Body of pancreas (tissue), 4 donors: ENCODE data around the gene SLC6A3. TPM values are rescaled to one million over a fixed set of nuclear protein-coding genes. Genes with fewer than 3 reads are reported as not detected.
"Not testable (repeated sequence)": the region's sequence is repeated elsewhere in the genome, so short reads cannot be mapped to it uniquely, and the experiment has no call there.

Experiments used
- ATAC-seq: fragments of 150-250 bp; one replicate; pipeline ENCODE4 v1.9.1; 2016
- DNase-seq, 4 donors: peaks; one replicate each; pipeline ENCODE4 v3.0.0-alpha.2; 2019
- H3K27ac ChIP-seq, 4 donors: fragments of 200-600 bp; sonication (generic); 1 replicate in 3 of 4; 2 replicates in 1 of 4; pipeline versions ENCODE4 v1.5.1 to v1.6.1; 2016 to 2019; ENCODE audit warnings: mild to moderate bottlenecking in 1 of 4, mixed read lengths in 1 of 4, moderate library complexity in 1 of 4
- H3K27me3 ChIP-seq, 2 donors: fragments of 200-600 bp; sonication (generic); one replicate each; pipeline ENCODE4 v1.6.0; 2016; ENCODE audit warnings: mild to moderate bottlenecking in 1 of 2
- H3K36me3 ChIP-seq, 2 donors: fragments of 200-600 bp; sonication (generic); replicated peaks in 1 of 2; 2 replicates each; pipeline ENCODE4 v1.5.1; 2016; ENCODE audit warnings: low read depth in 2 of 2; ENCODE audit not compliant: insufficient read depth in 1 of 2
- H3K4me1 ChIP-seq: fragments of 200-600 bp; sonication (generic); one replicate; pipeline ENCODE4 v1.6.0; 2016
- H3K4me3 ChIP-seq, 2 donors: fragments of 200-600 bp; sonication (generic); 1 replicate in 1 of 2; 2 replicates in 1 of 2; pipeline ENCODE4 v1.5.1; 2016 to 2019
- H3K9me3 ChIP-seq, 3 donors: fragments of 200-600 bp; sonication (generic); 1 replicate in 2 of 3; 2 replicates in 1 of 3; pipeline ENCODE4 v1.5.1; 2016
- POLR2A ChIP-seq, 3 donors: fragments of 450-650 bp; IDR thresholded peaks; one replicate each; pipeline ENCODE4 v1.6.1; 2016; ENCODE audit warnings: antibody characterized with exemption in 3 of 3, mild to moderate bottlenecking in 2 of 3
- WGBS, 2 donors: methylation state at CpG; one replicate each; pipeline ENCODE4 v1.1.5; 2017; 5-methylcytosine and 5-hydroxymethylcytosine counted together
- intact Hi-C: fragments of 100-400 bp; cut with DNase I; formaldehyde crosslinking; loops from one replicate; pipeline ENCODE4 v1.15.1; 2023
- total RNA-seq, 2 donors: library from RNA; depleted of rRNA; stranded (reverse); fragments of >200 nt; gene quantifications; one replicate each; pipeline ENCODE4 v1.1.0, GENCODE V29; 2016
- TF ChIP-seq, protein P1 (sequence below), 7 experiments: fragments of 450-650 bp in 4 of 7; fragments of 200-600 bp in 3 of 7; sonication (generic) in 3 of 7; IDR thresholded peaks; one replicate each; pipeline ENCODE4 v1.5.1; 2016 to 2019; ENCODE audit warnings: antibody characterized with exemption in 7 of 7

Gene SLC6A3
- total RNA-seq, 2 donors from 2014 or later, result not detected

DNA sequence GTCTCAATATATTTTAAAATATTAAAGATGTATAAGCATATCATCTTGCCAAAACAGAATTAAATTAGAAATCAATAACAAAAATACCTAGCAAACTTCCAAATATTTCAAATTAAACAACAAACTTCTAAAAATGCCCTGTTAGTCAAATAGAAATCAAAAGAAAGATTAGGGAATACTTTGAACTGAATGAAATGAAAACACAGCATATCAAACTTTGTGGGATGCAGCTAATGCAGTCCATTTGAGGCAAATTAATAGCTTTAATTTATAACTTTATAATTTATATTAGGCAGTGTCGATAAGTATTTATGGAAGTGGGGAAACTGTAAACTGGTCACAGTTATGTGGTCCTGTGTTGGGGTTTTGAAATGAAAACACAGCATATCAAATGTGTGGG is 17.1 kb downstream of the SLC6A3 start:
- H3K4me1 ChIP-seq, result no peaks in the 10 kb centered on the region

DNA sequence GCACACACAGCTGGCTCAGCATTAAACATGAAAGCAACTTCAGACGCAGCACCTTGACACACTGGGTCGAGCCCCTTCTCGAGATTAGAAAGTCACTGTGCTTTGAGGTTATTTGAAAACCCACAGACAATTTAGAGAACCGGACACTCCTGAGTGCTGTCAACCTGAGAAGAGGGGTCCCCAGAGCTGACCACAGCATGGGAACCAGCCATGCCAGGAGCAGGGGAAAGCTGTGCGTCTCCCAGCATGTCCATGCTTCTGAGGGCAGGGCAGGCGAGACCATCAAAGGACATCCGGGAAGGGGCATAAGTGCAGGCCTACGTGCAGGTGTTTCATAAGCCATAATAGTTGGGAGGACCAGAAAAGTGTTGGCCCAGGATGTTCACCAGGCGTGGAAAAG is 20.5 kb downstream of the SLC6A3 start:
- DNase-seq (no peak), ATAC-seq (no peak)
- H3K27ac ChIP-seq, result no peak overlapping the region
- H3K4me3 ChIP-seq, result no peak overlapping the region
- no peaks in the 10 kb centered on the region for H3K36me3 ChIP-seq
- no peak for TF ChIP-seq POLR2A (IDR thresholded peaks at IDR 0.05)
- peaks cover 0 to 15% (median 0%) of the 10 kb centered on the region in 3 donors for H3K9me3 ChIP-seq
- intact Hi-C loops, result no loop called here
- H3K27me3 ChIP-seq, result no peaks in the 10 kb centered on the region
- WGBS, 2 donors, result 71 to 73% methylated on average over 9 of the region's 9 CpGs
- no peaks in the 10 kb centered on the region for H3K4me1 ChIP-seq

More for the DNA sequence above, 17.1 kb downstream of the SLC6A3 start:
- Histone ChIP-seq H3K9me3 (peaks cover 0 to 15% (median 0%) of the 10 kb centered on the region in 3 donors), H3K36me3 (no peaks in the 10 kb centered on the region), H3K27ac (no peak overlapping the region), H3K27me3 (no peaks in the 10 kb centered on the region), H3K4me3 (no peak overlapping the region)
- TF ChIP-seq, protein P1, sequence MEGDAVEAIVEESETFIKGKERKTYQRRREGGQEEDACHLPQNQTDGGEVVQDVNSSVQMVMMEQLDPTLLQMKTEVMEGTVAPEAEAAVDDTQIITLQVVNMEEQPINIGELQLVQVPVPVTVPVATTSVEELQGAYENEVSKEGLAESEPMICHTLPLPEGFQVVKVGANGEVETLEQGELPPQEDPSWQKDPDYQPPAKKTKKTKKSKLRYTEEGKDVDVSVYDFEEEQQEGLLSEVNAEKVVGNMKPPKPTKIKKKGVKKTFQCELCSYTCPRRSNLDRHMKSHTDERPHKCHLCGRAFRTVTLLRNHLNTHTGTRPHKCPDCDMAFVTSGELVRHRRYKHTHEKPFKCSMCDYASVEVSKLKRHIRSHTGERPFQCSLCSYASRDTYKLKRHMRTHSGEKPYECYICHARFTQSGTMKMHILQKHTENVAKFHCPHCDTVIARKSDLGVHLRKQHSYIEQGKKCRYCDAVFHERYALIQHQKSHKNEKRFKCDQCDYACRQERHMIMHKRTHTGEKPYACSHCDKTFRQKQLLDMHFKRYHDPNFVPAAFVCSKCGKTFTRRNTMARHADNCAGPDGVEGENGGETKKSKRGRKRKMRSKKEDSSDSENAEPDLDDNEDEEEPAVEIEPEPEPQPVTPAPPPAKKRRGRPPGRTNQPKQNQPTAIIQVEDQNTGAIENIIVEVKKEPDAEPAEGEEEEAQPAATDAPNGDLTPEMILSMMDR (IDR thresholded peaks at IDR 0.05), result no peak
- TF ChIP-seq POLR2A (IDR thresholded peaks at IDR 0.05), result no peak
- ATAC-seq (no peak), DNase-seq (no peak)
- WGBS, 2 donors, result 53 to 74% methylated on average over 1 of the region's 1 CpG
- intact Hi-C loops, result no loop called here

DNA sequence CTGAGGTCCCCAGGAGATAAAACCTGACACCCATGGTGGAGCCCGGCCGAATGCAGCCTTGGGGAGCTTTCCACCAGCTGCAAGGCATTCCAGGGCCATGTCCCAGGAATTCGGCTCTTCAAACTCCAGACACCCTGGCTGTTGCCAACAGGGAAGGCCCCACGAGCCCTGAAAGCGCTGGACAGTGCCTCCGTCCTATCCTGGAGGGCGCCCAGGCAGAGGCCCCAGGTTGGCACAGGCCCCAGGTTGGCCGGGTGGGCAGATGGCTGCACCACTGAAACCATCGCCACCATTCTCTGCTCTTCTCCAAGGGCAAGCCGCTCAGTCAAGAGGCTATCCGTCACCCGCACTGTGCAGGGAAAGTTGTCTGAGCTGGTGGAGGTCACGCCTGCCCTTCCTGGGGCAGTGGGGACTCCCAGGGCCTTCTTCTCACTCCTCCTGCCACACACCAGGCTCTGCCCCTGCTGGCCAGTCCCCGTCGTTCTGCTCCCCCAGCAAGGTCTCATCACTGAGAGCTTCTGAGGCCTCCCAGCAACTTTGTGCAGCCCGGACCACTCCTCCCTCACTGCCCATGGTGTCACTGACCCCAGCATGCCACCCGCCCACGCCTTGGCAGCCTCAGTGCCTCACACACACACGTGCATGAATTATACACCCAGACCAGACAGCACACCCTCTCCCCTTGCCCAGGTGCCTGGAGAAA is 21.2 kb downstream of the SLC6A3 start:
- no peak for DNase-seq

DNA sequence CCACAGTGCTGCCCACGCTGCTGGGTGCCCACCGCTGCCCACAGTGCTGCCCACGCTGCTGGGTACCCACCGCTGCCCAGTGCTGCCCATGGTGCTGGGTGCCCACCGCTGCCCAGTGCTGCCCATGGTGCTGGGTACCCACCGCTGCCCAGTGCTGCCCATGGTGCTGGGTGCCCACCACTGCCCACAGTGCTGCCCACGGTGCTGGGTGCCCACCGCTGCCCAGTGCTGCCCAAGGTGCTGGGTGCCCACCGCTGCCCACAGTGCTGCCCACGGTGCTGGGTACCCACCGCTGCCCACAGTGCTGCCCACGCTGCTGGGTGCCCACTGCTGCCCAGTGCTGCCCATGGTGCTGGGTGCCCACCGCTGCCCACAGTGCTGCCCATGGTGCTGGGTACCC is 22.7 kb downstream of the SLC6A3 start:
- intact Hi-C loops, H3K27me3 ChIP-seq, H3K36me3 ChIP-seq, H3K4me1 ChIP-seq, H3K9me3 ChIP-seq, ATAC-seq, H3K4me3 ChIP-seq, DNase-seq, H3K27ac ChIP-seq: not testable (repeated sequence)
- 76% methylated on average over 6 of the region's 13 CpGs; no CpG with 5 or more reads in 1 of the 2 donors for WGBS, 2 donors

More for the DNA sequence above, 21.2 kb downstream of the SLC6A3 start:
- TF ChIP-seq, protein P1 (IDR thresholded peaks at IDR 0.05), result no peak
- no peak for TF ChIP-seq POLR2A (IDR thresholded peaks at IDR 0.05)
- peaks cover 0 to 13% (median 0%) of the 10 kb centered on the region in 3 donors for H3K9me3 ChIP-seq
- WGBS, 2 donors, result 30 to 48% methylated on average over 2 to 19 of the region's 19 CpGs
- no peak overlapping the region for H3K4me3 ChIP-seq
- no peak for ATAC-seq
- no peaks in the 10 kb centered on the region for H3K4me1 ChIP-seq
- H3K27ac ChIP-seq, result no peak overlapping the region
- no peaks in the 10 kb centered on the region for H3K27me3 ChIP-seq
- no peaks in the 10 kb centered on the region for H3K36me3 ChIP-seq
- intact Hi-C loops, result no loop called here

DNA sequence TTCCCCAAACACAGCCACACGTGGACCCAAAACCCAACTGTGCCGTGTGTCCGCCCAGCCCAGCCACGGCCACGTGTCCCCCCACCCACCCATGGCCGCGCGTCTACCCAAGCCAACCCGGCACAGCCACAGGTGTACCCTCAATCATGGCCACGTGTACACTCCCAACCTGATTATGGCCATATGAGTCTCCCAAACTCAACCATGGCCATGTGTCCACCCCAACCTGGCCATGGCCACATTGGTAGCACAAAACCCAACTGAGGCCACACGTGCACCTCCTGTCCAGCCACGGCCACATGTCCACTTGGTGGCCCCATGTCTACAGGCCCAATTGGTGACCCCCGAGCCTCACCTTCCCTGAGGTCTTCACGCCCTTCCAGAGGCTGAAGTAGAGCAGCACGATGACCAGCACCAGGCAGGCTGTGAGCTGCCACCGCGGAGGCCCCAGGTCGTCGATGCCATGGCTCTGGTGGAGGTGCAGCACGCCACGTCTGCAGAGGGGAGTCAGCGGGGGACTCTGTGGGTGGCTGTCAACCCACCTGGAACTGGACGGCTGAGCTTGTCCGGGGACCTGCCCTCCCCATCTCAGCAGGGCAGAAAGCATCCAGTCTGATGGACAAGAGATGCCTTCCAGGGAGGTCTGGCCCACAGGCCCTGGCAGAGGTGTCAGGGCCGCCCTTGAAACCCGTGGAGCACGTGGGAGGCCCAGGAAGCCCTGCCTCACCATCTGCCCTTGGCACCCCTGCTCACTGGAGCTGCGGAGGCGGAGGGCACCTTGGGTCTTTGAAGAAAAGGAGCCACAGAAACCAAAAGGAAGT is 23.5 kb downstream of the SLC6A3 start:
- intact Hi-C loops, result no loop called here

More for the DNA sequence above, 23.5 kb downstream of the SLC6A3 start:
- H3K36me3 ChIP-seq, result no peaks in the 10 kb centered on the region
- DNase-seq (peak in 1 of 4 donors; percentile 5), ATAC-seq (no peak)
- H3K4me1 ChIP-seq, result no peaks in the 10 kb centered on the region
- no peak for TF ChIP-seq POLR2A (IDR thresholded peaks at IDR 0.05)
- TF ChIP-seq, protein P1 (IDR thresholded peaks at IDR 0.05), result no peak
- H3K27me3 ChIP-seq, result no peaks in the 10 kb centered on the region
- H3K27ac ChIP-seq, result no peak overlapping the region
- H3K9me3 ChIP-seq, result peaks cover 0 to 3% (median 0%) of the 10 kb centered on the region in 3 donors
- no peak overlapping the region for H3K4me3 ChIP-seq
- 68 to 71% methylated on average over 22 to 29 of the region's 29 CpGs for WGBS, 2 donors
